Astrocyte (in vitro differentiated cells and primary cell): Measurements from ENCODE around the gene TIPRL. TPM values are rescaled to one million over a fixed set of nuclear protein-coding genes. Genes with fewer than 3 reads are reported as not detected.

Experiments used
- DNase-seq: peaks from one replicate; pipeline ENCODE4 v3.0.0-alpha.2; 2010; ENCODE audit warnings: low read depth
- FAIRE-seq: peaks from 2 replicates; lab custom pipeline; 2011; peaks lifted over from hg19 to GRCh38; lab: Jason Lieb, UNC
- H2AFZ ChIP-seq: 2 replicates; pipeline ENCODE4 v1.6.0; 2012; ENCODE audit warnings: low read depth, low read length, inconsistent platforms
- H3K27ac ChIP-seq: 2 replicates; pipeline ENCODE4 v1.5.1; 2011; ENCODE audit warnings: low read depth, low read length, inconsistent platforms
- H3K27me3 ChIP-seq: 2 replicates; pipeline ENCODE4 v1.6.0; 2011; ENCODE audit warnings: low read length, inconsistent platforms; ENCODE audit not compliant: insufficient read depth
- H3K36me3 ChIP-seq: 2 replicates; pipeline ENCODE4 v1.5.1; 2011; ENCODE audit warnings: low read length, inconsistent platforms; ENCODE audit not compliant: insufficient read depth
- H3K4me1 ChIP-seq: 2 replicates; pipeline ENCODE4 v1.5.1; 2011; ENCODE audit warnings: low read length, inconsistent platforms; ENCODE audit not compliant: insufficient read depth
- H3K4me2 ChIP-seq: 2 replicates; pipeline ENCODE4 v1.6.0; 2012; ENCODE audit warnings: low read length, inconsistent platforms
- H3K4me3 ChIP-seq: 2 replicates; pipeline ENCODE4 v1.5.1; 2011; ENCODE audit warnings: low read depth, mild to moderate bottlenecking, low read length, inconsistent platforms; ENCODE audit not compliant: insufficient read depth
- H3K79me2 ChIP-seq: 2 replicates; pipeline ENCODE4 v1.6.0; 2012; ENCODE audit warnings: mild to moderate bottlenecking, low read length, inconsistent platforms; ENCODE audit not compliant: insufficient read depth
- H3K9ac ChIP-seq: 2 replicates; pipeline ENCODE4 v1.6.0; 2012; ENCODE audit warnings: mild to moderate bottlenecking, low read length, inconsistent platforms
- H3K9me3 ChIP-seq: 2 replicates; pipeline ENCODE4 v1.5.1; 2012; ENCODE audit warnings: low read depth, mild to moderate bottlenecking, low read length, inconsistent platforms; ENCODE audit not compliant: insufficient read depth
- H4K20me1 ChIP-seq: 2 replicates; pipeline ENCODE4 v1.6.0; 2012; ENCODE audit warnings: low read length, inconsistent platforms; ENCODE audit not compliant: insufficient read depth
- H3K27ac Mint-ChIP-seq: one replicate; pipeline ENCODE4 v1.8.0; 2021; ENCODE audit warnings: mild to moderate bottlenecking, mixed read lengths; ENCODE audit not compliant: unreplicated experiment
- H3K27me3 Mint-ChIP-seq: one replicate; pipeline ENCODE4 v1.8.0; 2021; ENCODE audit warnings: low read depth, mixed read lengths; ENCODE audit not compliant: unreplicated experiment
- H3K36me3 Mint-ChIP-seq: one replicate; pipeline ENCODE4 v1.8.0; 2021; ENCODE audit warnings: low read depth, mixed read lengths; ENCODE audit not compliant: unreplicated experiment
- H3K4me1 Mint-ChIP-seq: one replicate; pipeline ENCODE4 v1.8.0; 2021; ENCODE audit warnings: low read depth, mixed read lengths; ENCODE audit not compliant: unreplicated experiment
- H3K4me3 Mint-ChIP-seq: one replicate; pipeline ENCODE4 v1.8.0; 2021; ENCODE audit warnings: mild to moderate bottlenecking, moderate library complexity, mixed read lengths; ENCODE audit not compliant: unreplicated experiment
- H3K9me3 Mint-ChIP-seq: one replicate; pipeline ENCODE4 v1.8.0; 2021; ENCODE audit warnings: mild to moderate bottlenecking, mixed read lengths; ENCODE audit not compliant: unreplicated experiment
- CTCF ChIP-seq: IDR thresholded peaks from 2 replicates; pipeline ENCODE4 v1.5.1; 2011; ENCODE audit warnings: low read depth, mild to moderate bottlenecking, inconsistent platforms, low read length, moderate library complexity; ENCODE audit not compliant: insufficient read depth
- EZH2 ChIP-seq: IDR thresholded peaks from 2 replicates; pipeline ENCODE4 v1.6.1; 2012; ENCODE audit warnings: mild to moderate bottlenecking, low read length, inconsistent platforms; ENCODE audit not compliant: insufficient read depth
- total RNA-seq: library from RNA; stranded (reverse); gene quantifications from 2 replicates; pipeline ENCODE4 v1.2.1, GENCODE V29; 2021

Gene TIPRL
- total RNA-seq, 1 donor from 2014 or later: 37.4 TPM

DNA sequence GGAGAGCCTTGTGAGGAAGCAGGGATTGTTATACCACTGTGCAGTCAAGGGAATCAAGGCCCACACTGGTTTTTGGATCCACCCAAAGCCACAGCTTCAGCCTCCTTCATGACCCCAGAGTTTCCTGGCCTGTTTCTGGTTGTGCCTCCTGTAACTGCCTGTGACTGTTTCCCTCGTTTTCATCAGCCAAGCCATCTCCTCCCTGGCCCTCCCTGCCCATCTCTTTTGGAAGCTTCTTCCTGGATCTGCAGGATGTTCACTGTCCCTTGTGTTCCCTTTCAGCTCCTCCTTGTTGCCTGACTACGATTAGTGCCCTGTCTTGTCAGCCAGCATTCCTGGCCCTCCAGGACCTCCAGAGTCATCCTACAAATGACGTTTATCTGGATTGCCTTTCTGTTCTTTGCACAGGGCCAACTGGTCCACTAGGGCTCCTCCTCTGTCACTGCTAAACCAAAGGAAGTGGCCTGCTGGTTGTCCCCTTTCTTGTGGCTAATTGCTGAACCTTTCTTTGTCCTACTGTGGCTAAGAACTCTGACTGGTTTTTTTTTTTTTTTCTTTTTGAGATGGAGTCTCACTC is 65.0 kb downstream of the TIPRL start:
- Histone ChIP-seq H3K9me3 (no peaks in the 10 kb centered on the region), H3K36me3 (peaks cover 14% of the 10 kb centered on the region), H3K9ac (no peak overlapping the region), H3K4me1 (no peaks in the 10 kb centered on the region), H3K4me2 (no peak overlapping the region), H2AFZ (no peak overlapping the region), H3K79me2 (peaks cover 16% of the 10 kb centered on the region), H3K27me3 (no peaks in the 10 kb centered on the region), H3K27ac (no peak overlapping the region), H4K20me1 (peaks cover 16% of the 10 kb centered on the region), H3K4me3 (no peak overlapping the region)
- DNase-seq (no peak), FAIRE-seq (no peak)
- no peaks in the 10 kb centered on the region for H3K27me3 Mint-ChIP-seq
- no peaks in the 10 kb centered on the region for H3K4me1 Mint-ChIP-seq
- no peaks in the 10 kb centered on the region for H3K9me3 Mint-ChIP-seq
- no peak for TF ChIP-seq EZH2
- no peak for TF ChIP-seq CTCF
- H3K4me3 Mint-ChIP-seq: no peak overlapping the region
- H3K27ac Mint-ChIP-seq: no peak overlapping the region
- H3K36me3 Mint-ChIP-seq: peaks cover 33% of the 10 kb centered on the region

GRCh38 chr1:168245042-168245441 is 66.3 kb downstream of the TIPRL start:
- Histone ChIP-seq H2AFZ (no peak overlapping the region), H3K9me3 (no peaks in the 10 kb centered on the region), H3K36me3 (peaks cover 17% of the 10 kb centered on the region), H4K20me1 (peaks cover 22% of the 10 kb centered on the region), H3K79me2 (peaks cover 24% of the 10 kb centered on the region), H3K9ac (no peak overlapping the region), H3K27me3 (no peaks in the 10 kb centered on the region), H3K4me3 (no peak overlapping the region), H3K4me2 (no peak overlapping the region), H3K27ac (no peak overlapping the region), H3K4me1 (no peaks in the 10 kb centered on the region)
- H3K36me3 Mint-ChIP-seq: peaks cover 28% of the 10 kb centered on the region
- H3K4me3 Mint-ChIP-seq: no peak overlapping the region
- no peaks in the 10 kb centered on the region for H3K9me3 Mint-ChIP-seq
- H3K4me1 Mint-ChIP-seq: no peaks in the 10 kb centered on the region
- no peak for FAIRE-seq
- no peaks in the 10 kb centered on the region for H3K27me3 Mint-ChIP-seq
- no peak for DNase-seq
- no peak overlapping the region for H3K27ac Mint-ChIP-seq
- TF ChIP-seq EZH2: no peak
- no peak for TF ChIP-seq CTCF

GRCh38 chr1:168246506-168246905 is 67.7 kb downstream of the TIPRL start:
- H3K4me3 Mint-ChIP-seq: no peak overlapping the region
- no peaks in the 10 kb centered on the region for H3K9me3 Mint-ChIP-seq
- no peak overlapping the region for H3K4me2 ChIP-seq
- no peaks in the 10 kb centered on the region for H3K9me3 ChIP-seq
- no peak overlapping the region for H3K27ac Mint-ChIP-seq
- H2AFZ ChIP-seq: no peak overlapping the region
- no peak overlapping the region for H3K9ac ChIP-seq
- peaks cover 23% of the 10 kb centered on the region for H3K36me3 Mint-ChIP-seq
- H4K20me1 ChIP-seq: peaks cover 28% of the 10 kb centered on the region
- H3K4me1 ChIP-seq: no peaks in the 10 kb centered on the region
- H3K4me1 Mint-ChIP-seq: no peaks in the 10 kb centered on the region
- FAIRE-seq: no peak
- H3K36me3 ChIP-seq: peaks cover 17% of the 10 kb centered on the region
- no peak overlapping the region for H3K4me3 ChIP-seq
- DNase-seq: no peak
- H3K27me3 Mint-ChIP-seq: no peaks in the 10 kb centered on the region
- H3K27ac ChIP-seq: no peak overlapping the region
- no peaks in the 10 kb centered on the region for H3K27me3 ChIP-seq
- TF ChIP-seq CTCF: no peak
- no peak for TF ChIP-seq EZH2
- peaks cover 31% of the 10 kb centered on the region for H3K79me2 ChIP-seq
